SKM-1 (cell line): ENCODE results near the gene EYA2.

Source experiments
- DNase-seq: peaks from one replicate; lab custom pipeline; 2025; ENCODE audit not compliant: unreplicated experiment; lab: John Stamatoyannopoulos, UW

Gene EYA2

DNA sequence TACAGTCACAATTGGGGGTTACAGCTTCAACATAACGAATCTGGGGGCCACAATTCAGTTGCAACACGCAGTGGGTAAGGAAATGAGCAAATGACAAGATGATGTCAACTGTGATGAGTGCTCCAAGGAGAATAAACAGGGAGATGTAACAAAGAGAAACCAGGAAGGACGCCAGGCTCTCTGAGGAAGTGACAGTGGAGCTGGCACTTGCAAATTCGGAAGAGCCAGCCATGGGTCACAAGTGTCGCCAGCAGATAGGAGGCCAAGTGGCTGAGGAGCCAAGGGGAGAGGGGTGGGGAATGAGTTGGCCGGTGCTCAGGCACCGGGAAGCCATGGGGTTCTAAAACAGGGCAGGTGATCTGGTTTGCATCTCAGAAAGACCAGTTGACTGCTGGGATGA is 136.4 kb downstream of the EYA2 start:
- DNase-seq = no peak

DNA sequence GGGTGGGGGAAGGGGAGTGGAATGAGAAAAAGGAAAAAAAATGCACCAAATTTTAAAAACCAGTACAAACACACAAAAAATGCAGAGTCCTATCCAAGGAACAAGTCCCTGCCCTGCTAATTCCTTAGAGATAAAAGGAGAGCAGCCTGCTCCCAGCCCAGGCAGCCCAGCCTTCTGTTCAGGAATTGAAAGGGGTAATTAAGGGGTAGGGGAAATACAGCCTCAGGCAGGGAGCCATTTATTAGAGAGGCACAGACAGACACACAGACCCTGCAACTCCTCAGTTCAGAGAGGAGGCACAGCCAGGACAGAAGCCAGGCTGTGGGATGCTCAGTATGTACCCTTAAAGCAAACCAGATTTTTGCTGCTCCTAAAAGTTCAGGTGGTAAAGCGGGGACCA is 137.2 kb downstream of the EYA2 start:
- DNase-seq = no peak

DNA sequence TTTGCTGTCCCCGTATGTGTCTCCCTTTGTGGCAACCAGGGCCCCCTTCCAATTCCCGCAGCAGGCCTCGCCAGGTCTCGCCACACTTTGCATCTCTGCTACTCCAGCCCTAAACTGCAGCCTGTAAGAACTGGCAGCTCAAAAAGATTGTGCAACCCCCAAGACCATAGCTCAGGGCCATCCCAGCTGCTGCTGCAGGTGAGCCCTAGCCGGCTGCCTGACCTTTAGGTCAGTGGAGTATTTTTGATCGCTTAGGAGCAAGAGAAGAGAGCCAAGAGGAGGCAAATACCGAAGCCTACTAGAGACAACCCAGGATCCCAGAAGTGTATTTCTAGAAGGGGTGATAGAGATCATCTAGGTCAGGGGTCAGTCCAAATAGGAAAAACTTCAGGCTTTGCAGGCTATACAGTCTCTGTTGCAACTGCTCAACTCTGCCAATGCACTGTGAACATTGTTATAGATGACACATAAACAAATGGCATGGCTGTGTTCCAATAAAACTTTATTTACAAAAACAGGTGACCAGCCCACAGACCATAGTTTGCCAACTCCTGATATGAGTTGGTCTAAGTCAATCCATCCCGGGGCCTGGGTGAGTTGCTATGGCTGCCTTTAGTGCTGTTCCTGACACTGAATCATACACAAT is 138.4 kb downstream of the EYA2 start:
- DNase-seq = no peak

DNA sequence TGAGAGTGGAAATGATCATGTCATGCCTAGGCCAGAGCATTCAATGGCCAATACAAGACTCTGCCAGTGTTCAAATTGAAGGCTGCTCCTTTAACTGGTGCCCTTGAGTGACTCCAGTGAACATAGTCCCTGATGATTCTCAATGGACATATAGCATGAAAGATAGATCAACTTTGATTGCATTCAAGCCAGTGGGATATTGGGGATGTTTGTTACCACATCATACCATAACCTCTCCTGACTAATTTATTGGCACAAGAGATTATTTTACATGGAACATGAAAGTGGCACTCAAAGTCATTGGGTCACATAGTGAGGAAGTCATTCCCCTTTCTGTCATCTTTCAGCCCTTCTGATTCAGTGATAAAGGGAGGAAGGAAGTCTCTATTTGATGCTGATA is 139.0 kb downstream of the EYA2 start:
- no peak for DNase-seq

DNA sequence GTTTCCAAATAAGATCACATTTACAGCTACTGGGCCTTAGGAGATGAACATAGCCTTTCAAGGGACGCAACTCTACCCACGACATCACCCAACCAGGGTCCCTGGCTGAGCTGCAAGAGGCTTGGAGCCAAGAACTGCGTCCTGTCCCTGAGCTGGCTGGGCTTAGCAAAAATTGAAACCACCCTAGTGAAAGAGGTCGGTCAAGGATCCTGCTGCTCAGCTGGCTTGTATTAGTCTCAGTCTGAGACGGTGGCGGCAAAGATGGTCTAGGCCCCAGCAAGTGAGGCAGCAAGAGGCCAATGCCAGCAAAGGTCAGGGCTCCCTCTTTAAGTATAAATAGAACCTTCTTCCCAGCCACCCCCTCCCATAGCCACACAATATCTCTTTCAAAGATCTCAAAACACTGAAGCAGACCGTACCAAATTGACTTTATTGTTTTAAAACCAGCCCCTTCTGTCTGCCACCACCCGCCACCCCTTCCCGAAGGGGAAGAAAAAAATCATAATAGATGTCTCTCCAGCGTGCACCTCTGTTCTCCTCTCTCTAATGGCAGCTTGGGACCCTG is 140.5 kb downstream of the EYA2 start:
- DNase-seq = no peak

DNA sequence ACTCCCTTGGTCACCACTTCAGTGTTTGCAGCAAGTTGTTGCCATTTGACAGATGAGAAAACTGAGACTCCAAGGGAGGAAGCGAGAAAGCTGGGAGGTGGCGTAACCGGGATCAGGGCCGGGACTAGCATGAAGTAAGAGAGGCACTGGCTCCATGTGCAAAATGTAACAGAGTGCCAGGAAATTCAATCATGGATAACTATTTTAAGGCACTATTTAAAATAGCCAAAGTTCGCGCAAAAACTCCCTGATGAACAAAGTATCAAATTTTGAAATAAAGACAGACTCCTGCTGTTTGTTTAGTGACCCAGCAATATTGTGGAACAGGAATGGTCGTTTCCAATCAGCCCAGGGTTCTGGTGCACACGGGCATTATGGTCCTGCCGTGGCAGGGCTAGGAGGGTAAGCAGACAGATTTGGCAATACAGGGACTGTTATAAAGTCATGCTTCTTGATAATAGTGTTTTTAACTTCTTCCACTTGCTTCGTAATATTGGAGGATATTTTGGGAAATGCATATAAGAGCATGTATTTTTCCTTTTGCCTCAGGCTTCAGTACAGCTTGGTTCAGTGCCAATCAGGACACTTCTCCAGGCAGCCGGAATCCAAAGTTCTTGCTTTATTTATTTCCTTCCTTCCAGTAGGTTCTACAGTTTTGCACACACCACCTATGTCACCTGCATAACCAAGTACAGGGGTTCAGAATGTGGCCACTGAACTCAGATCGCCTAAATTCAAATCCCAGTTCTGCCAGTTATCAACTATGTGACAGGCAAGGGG is 141.6 kb downstream of the EYA2 start:
- DNase-seq = no peak

DNA sequence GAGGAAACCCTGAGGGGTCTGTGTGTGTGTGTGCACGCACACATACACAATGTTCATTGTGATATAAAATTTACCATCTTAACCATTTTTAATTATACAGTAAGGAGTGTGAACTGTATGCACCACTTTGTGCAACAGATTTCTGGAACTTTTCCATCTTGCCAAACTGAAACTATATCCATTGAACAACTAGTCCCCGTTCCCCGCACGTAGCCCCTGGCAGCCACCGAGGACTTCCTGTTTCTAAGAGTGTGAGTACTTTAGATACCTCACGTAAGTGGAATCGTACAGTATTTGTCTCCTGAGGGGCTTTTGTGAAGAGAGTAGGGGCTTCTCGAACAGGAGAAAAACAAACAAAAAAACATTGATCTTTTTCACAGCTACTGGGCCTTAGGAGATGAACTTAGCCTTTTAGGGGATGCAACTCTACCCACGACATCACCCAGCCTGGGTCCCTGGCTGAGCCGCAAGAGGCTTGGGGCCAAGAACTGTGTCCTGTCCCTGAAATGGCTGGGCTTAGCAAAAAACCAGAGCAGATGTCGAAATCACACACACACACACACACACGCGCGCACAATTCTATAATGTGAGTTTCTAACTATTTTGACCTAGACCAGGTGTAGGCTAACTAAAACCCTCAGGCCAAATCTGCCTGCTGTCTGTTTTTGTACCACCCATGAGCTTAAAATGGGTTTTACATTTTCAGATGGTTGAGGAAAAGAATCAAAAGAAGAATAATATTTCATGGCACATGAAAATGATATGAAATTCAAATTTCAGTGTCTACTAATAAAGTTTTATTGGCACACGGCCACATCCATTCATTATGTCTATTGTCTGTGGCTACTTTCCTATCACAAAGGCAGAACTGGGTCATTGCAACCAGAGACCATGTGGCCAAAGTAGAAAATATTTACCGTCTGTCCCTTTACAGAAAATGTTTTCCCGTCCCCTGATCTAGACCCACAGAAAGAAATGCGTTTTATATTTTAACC is 144.2 kb downstream of the EYA2 start:
- no peak for DNase-seq

DNA sequence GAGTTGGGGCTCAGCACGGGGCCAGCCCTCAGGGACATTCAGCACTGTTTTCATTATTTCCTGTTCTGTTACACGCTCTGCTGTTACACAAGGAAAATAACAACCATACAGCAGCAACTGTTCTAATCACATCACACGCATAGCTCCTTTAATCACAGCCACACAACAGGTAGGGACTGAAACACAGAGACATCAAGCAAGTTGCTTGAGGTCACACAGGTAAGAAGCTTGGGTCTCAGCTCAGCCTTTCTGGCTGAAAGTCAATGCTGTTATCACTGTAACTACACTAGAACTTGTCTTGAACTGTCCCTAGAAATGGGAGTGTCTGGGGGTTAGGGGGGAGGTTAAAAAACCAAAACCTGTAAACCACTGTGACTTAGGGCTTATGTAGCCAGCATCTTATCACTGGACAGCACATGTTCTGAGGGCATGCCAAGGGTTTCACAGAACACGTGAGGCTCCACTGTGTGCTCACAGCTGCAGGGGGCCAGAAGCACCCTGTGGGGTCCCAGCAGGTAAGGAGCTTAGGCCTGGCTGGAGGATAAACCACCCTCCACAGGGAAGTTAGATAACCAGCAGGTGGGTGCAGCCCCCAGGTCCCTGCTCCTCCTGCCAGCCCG is 146.0 kb downstream of the EYA2 start:
- no peak for DNase-seq

DNA sequence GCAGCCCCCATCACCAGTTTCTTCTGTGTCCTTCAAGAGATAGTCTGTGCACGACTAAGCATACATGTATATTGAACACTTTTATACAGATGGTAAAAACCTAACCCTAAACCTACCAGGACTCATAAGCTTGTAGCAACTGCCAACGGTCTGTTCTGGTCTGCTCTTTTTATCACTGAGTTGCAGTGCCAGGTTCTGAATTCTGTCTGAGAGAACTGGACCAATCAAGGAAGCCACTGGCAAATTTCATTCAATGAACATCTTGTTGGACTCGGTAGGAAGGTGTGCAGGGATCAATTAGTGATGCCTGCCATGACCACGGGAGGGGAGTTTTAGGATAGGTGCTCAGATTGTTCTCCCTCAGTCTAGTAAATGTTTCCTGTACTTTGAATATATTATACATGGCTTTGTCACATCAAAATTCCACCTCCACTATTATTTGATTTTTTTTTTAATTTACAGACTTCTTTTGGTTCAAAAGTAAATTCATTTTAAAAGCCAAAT is 146.8 kb downstream of the EYA2 start:
- no peak for DNase-seq

DNA sequence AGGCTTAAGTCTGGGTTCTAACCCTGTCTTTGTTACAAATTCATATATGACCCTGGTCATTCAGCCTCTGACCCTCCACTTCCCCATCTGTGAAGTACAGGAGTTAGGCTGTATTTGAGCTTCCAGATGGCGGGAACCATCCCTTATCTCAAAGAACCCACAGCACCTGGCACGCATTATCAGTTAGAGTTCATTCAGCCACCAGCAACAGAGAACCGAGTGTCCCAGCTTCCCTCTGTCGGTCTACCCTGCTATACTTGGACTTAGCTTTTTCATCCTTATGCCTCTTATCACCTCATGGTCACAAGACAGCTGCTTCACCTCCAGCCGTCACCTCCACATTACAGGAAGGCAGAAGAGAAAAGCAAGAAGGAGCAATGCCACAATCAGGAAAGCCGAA is 147.8 kb downstream of the EYA2 start:
- DNase-seq = no peak

DNA sequence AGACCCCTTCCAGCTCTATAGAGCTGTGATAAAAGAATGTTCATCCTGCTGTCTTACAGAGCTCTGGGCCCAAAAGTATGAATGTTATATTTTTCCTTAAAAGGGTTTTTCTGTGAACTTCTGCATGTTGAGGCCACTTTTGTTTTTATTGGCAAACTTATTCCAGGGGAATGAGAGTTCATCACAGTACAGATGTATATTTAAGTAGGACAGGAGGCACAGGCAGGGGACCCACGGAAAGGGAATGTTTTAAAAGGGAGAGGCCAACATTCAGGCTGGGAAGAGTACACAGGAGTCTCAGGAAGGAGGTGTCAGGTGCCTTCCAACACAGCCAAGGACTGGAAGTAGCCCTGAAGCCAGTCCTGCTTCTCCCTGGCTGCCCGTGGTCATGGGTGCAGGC is 148.4 kb downstream of the EYA2 start:
- DNase-seq = no peak

DNA sequence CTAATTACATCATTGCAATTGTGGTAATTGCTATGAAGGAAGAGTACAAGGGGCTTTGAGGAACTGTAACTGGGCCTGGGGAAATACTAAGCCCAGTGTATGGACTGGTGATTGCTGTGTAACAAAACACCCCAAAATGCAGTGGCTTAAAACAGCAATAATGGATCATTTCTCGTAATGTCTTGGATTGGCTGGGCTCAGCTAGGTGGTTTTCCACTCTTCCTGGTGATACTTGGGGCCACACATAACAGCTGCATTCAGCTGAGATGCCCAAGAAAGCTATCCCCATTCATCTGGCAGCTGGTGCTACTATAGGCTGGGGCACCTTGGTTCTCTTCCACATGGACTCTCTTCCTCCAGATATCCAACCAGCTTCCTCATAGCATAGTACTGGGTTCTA is 150.3 kb downstream of the EYA2 start:
- DNase-seq = no peak

DNA sequence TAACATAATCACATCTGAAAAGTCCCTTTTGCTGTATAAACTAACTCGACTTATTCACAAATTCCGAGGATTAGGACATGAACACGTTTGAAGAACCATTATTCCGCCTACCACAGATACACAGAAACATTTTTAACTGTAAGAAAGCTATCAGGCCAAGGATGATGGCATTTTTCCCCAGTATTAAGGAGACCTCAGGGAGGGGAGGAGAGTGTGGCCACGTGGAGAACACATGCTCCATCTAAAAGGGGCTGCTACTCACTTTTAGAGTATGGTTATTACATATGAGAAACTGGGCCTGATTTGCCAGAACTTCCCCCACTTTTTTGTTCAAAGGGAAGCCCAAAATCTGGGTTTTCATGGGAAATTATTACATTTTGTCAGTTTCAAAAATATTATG is 153.4 kb downstream of the EYA2 start:
- DNase-seq = no peak

DNA sequence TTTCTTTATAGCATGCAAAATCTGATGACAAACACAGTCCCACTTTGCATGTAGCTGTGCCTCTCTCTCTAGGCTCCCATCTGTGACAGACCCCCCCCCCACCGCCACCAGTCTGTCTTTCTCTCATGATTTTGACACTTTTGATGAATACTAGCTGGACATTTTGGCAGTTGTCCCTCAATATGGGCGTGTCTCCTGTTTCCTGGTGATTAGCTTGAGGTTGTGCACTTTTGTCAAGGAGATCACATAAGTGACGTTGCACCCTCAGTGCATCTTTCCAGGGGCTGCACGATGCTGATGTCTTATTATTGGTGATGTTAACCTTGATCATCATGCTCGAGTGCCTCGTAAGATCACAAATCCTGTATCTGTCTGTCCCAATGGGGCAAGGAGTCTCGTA is 155.1 kb downstream of the EYA2 start:
- no peak for DNase-seq

DNA sequence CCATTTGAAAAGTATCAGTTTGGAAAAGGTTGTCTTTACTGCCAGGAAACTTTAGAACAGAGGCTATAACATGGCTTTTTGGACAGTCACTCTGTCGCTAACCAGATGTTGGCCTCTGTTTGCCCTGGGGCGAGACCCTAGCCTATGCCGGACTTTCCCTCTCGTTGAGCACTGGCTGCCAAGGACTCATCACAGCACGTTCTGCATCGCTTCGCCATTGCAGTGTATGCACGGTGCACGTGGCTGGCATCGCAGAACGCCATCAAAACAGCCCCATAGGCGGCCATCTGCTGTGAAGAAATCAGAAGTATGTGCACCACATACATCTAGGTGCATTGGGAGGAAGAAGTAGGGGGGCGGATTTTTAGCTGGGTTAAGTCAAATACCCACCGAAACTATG is 156.4 kb downstream of the EYA2 start:
- DNase-seq = no peak

DNA sequence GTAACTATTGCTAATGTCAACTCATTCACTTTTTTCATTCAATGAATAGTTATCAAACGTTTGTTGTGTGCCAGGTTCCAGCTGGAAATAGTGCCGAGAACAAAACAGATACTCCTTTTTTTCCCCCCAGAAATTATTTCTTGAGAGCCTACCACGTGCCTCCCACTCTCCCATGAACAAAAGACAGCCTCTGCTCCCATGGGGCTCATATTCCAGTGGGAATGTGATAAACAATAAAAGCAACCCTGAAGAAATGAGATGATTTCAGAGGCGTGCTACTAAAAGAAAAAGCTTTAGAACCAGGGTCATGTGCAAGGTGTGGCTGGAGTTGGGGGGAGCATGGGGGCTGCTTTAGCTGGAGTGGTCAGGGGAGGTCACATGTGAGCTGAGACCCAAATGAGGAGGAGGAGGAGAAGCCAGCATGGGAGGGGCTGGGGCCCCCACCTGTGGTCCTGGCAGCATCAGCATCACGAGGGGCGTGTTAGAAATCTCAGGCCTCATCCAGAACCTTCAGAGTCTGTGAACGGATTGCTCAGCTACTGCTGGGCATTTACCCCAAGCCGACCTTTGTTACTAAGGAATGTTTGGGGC is 157.4 kb downstream of the EYA2 start:
- DNase-seq = no peak

DNA sequence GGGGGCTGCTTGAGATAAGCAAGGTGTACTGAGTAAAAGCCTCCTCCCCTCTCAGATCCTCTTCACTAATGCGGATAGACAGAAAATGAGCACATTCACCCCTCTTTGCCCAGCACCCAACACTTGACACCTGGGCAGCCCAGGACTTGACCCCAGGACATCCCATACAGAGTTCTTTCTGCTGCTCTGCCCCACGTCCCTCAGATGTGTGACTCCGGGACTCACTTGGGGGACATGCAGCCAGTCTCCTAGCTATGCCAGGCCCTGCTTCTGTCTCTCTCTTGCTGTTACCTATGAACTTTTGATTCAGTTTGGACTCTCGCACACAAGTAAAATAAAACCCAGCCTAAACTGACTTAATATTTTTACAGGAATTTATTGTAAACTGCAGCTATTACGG is 159.9 kb downstream of the EYA2 start:
- no peak for DNase-seq

DNA sequence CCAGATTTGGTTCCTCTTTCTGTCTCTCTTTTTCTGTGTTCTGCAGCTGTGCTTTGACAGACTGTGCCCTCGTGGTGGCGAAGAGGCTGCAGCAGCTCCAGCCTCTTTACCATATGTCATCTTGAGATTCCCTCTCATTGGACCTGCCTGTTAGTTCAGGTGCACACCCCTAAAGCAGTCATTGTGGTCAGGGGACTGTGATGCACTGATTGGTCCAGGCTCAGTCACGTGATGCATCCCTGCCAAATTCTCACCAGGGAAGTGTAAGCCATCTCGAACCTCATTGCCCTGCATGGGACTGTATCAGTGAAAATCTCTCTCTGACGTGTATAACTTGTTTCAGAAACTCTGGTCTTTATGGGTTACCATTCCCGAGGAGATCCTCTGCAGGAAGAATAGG is 160.3 kb downstream of the EYA2 start:
- no peak for DNase-seq

DNA sequence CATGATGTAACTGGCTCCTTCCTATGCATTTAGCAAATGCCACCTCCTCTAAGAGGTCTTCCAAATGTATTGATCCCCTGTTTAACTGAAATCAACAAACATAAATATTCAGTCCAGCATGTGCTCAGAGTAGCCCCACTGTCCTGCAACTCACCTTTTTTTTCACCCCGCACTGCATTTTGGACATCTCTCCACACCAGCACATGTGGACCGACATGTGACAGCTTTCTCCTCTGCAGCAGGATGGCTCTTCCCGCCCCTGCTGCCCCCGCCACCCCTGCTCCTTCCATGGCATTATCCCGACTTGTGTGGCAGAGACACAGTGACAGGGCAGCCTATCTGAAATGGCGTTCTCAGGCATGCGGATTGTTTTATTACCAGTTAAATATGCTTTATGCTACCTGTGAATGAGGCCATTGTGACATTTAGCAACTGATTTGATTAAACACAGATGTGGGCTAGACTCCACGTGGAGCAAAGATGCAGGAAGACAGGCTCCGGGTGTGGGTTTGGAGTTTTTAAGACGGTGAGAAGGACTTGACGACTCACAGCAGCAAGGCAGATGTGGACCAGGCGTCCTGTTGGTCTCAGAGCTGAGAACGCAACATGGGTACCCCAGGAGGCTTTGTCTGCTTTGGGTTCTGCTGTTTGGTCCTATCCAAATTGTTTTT is 161.2 kb downstream of the EYA2 start:
- no peak for DNase-seq

DNA sequence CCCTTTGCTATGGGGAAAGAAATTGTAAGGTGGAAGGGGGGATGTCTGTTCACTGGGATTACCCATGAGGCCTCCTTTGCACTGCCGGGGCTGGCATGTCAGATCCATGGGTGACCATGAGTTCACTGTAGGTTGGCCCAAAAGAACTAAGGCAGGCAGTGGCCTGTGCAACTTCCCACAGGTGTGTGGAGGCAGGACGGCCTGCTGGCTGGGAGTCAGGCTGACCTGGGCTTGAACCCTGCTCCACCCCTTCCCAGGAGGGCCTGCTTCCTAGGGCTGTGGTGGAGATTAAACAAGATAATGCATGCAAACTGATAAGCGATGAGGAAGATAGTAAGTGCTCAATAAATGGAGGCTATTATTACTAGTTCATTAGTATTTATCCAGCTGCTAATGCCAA is 163.0 kb downstream of the EYA2 start:
- no peak for DNase-seq
